Mesothelial cell of epicardium (in vitro differentiated cells): ENCODE results near the gene TMEM178B. TPM values are rescaled to one million over a fixed set of nuclear protein-coding genes. Genes with fewer than 3 reads are reported as not detected.

ENCODE experiments used
- DNase-seq, 2 experiments: peaks; one replicate each; pipeline ENCODE4 v3.0.0; 2021; ENCODE audit warnings: low spot score in 2 of 2; ENCODE audit not compliant: unreplicated experiment in 2 of 2
- H3K27ac Mint-ChIP-seq: 2 replicates; pipeline ENCODE4 v1.8.0; 2021; ENCODE audit warnings: mixed read lengths
- H3K27me3 Mint-ChIP-seq: 2 replicates; pipeline ENCODE4 v1.8.0; 2021; ENCODE audit warnings: low read depth, mixed read lengths
- H3K36me3 Mint-ChIP-seq: 2 replicates; pipeline ENCODE4 v1.8.0; 2021; ENCODE audit warnings: mixed read lengths
- H3K4me1 Mint-ChIP-seq: 2 replicates; pipeline ENCODE4 v1.8.0; 2021; ENCODE audit warnings: mixed read lengths
- H3K4me3 Mint-ChIP-seq: 2 replicates; pipeline ENCODE4 v1.8.0; 2021; ENCODE audit warnings: mild to moderate bottlenecking, moderate library complexity, mixed read lengths
- H3K9me3 Mint-ChIP-seq: 2 replicates; pipeline ENCODE4 v1.8.0; 2021; ENCODE audit warnings: mixed read lengths
- CTCF ChIP-seq: fragments of 200-600 bp; sonication (generic); IDR thresholded peaks from one replicate; pipeline ENCODE4 v1.5.0; 2021; ENCODE audit warnings: antibody characterized with exemption; ENCODE audit not compliant: unreplicated experiment
- total RNA-seq: library from RNA; stranded (reverse); gene quantifications from 3 replicates; pipeline ENCODE4 v1.2.1, GENCODE V29; 2021

Gene TMEM178B
- total RNA-seq, 1 donor from 2014 or later = 0.16 TPM

- no peak for TF ChIP-seq CTCF
- Mint-ChIP-seq H3K27me3 (peaks cover 25% of the 10 kb centered on the region), H3K36me3 (no peaks in the 10 kb centered on the region), H3K4me1 (no peaks in the 10 kb centered on the region), H3K9me3 (no peaks in the 10 kb centered on the region), H3K4me3 (no peak overlapping the region), H3K27ac (no peak overlapping the region)
- no peak for DNase-seq
These were observed 48.9 kb downstream of the TMEM178B start for GRCh38 chr7:141122736-141123135.

- H3K9me3 Mint-ChIP-seq = no peaks in the 10 kb centered on the region
- TF ChIP-seq CTCF = no peak
- no peaks in the 10 kb centered on the region for H3K4me1 Mint-ChIP-seq
- H3K27ac Mint-ChIP-seq = no peak overlapping the region
- peaks cover 27% of the 10 kb centered on the region for H3K27me3 Mint-ChIP-seq
- H3K36me3 Mint-ChIP-seq = no peaks in the 10 kb centered on the region
- DNase-seq = no peak
- no peak overlapping the region for H3K4me3 Mint-ChIP-seq
These were observed 49.7 kb downstream of the TMEM178B start for GRCh38 chr7:141123522-141123921.

GRCh38 chr7:141126107-141126506, 52.2 kb downstream of the TMEM178B start:
- TF ChIP-seq CTCF = no peak

GRCh38 chr7:141128506-141128905, 54.6 kb downstream of the TMEM178B start:
- no peak for TF ChIP-seq CTCF
- Mint-ChIP-seq H3K27me3 (peaks cover 35% of the 10 kb centered on the region), H3K4me1 (no peaks in the 10 kb centered on the region), H3K36me3 (no peaks in the 10 kb centered on the region), H3K9me3 (no peaks in the 10 kb centered on the region), H3K4me3 (no peak overlapping the region), H3K27ac (no peak overlapping the region)
- DNase-seq = no peak

More at GRCh38 chr7:141126107-141126506, 52.2 kb downstream of the TMEM178B start:
- H3K4me3 Mint-ChIP-seq = no peak overlapping the region
- DNase-seq = no peak
- peaks cover 28% of the 10 kb centered on the region for H3K27me3 Mint-ChIP-seq
- no peaks in the 10 kb centered on the region for H3K9me3 Mint-ChIP-seq
- H3K36me3 Mint-ChIP-seq = no peaks in the 10 kb centered on the region
- H3K27ac Mint-ChIP-seq = no peak overlapping the region
- H3K4me1 Mint-ChIP-seq = no peaks in the 10 kb centered on the region

- TF ChIP-seq CTCF = no peak
- H3K27me3 Mint-ChIP-seq = peaks cover 39% of the 10 kb centered on the region
- H3K9me3 Mint-ChIP-seq = peaks cover 3% of the 10 kb centered on the region
- H3K4me1 Mint-ChIP-seq = no peaks in the 10 kb centered on the region
- H3K4me3 Mint-ChIP-seq = no peak overlapping the region
- DNase-seq = no peak
- no peaks in the 10 kb centered on the region for H3K36me3 Mint-ChIP-seq
- H3K27ac Mint-ChIP-seq = no peak overlapping the region
These were observed 55.1 kb downstream of the TMEM178B start for GRCh38 chr7:141128931-141129330.

GRCh38 chr7:141132671-141133070, 58.8 kb downstream of the TMEM178B start:
- TF ChIP-seq CTCF = no peak
- no peaks in the 10 kb centered on the region for H3K36me3 Mint-ChIP-seq
- no peak overlapping the region for H3K27ac Mint-ChIP-seq
- no peak for DNase-seq
- no peak overlapping the region for H3K4me3 Mint-ChIP-seq
- no peaks in the 10 kb centered on the region for H3K4me1 Mint-ChIP-seq
- peaks cover 3% of the 10 kb centered on the region for H3K9me3 Mint-ChIP-seq
- peaks cover 45% of the 10 kb centered on the region for H3K27me3 Mint-ChIP-seq
